ENCODE results near the gene RBM28. TPM values are rescaled to one million over a fixed set of nuclear protein-coding genes. Genes with fewer than 3 reads are reported as not detected.

Gene RBM28
- total RNA-seq, 1 experiment from 2014 or later, result 54.1 TPM

GRCh38 chr7:128322040-128322643 is 21.6 kb downstream of the RBM28 start:
- ChIA-PET CTCF (interaction anchor here (0.6 to 0.7 kb wide), 2 partner anchors 9 to 76 kb away, joined by 3 to 8 read pairs; no protein-coding TSS in a partner anchor), POLR2A (no interaction called here)
- Histone ChIP-seq H3K9me3 (ENCODE audit: control insufficient read depth, insufficient read depth, low read depth, low read length) (no peaks in the 10 kb centered on the region), H3K4me3 (ENCODE audit: low read depth in 2 of 2, low read length in 2 of 2) (no peak overlapping the region), H3K27ac (ENCODE audit: low read length) (no peak overlapping the region), H3K36me3 (ENCODE audit: control insufficient read depth, insufficient read depth, low read length) (peaks cover 41% of the 10 kb centered on the region), H3K27me3 (ENCODE audit: control insufficient read depth, insufficient read depth, low read length) (no peaks in the 10 kb centered on the region), H3K4me1 (ENCODE audit: control insufficient read depth, insufficient read depth, low read length) (no peaks in the 10 kb centered on the region)
- intact Hi-C loops (cut with micrococcal nuclease; ENCODE audit: unreplicated experiment), result no loop called here
- TF ChIP-seq TCF7L2 (IDR thresholded peaks at IDR 0.05; ENCODE audit: low read depth, low read length) (no peak), SIN3A (IDR thresholded peaks at IDR 0.05; ENCODE audit: borderline replicate concordance, insufficient read depth, low read depth, low read length) (no peak), REST (IDR thresholded peaks at IDR 0.05; ENCODE audit: insufficient read depth in 1 of 2, low read depth in 2 of 2, low read length in 1 of 2) (no peak), POLR2AphosphoS5 (IDR thresholded peaks at IDR 0.05; ENCODE audit: low read depth, low read length) (no peak)
- TF ChIP-seq, protein P1, sequence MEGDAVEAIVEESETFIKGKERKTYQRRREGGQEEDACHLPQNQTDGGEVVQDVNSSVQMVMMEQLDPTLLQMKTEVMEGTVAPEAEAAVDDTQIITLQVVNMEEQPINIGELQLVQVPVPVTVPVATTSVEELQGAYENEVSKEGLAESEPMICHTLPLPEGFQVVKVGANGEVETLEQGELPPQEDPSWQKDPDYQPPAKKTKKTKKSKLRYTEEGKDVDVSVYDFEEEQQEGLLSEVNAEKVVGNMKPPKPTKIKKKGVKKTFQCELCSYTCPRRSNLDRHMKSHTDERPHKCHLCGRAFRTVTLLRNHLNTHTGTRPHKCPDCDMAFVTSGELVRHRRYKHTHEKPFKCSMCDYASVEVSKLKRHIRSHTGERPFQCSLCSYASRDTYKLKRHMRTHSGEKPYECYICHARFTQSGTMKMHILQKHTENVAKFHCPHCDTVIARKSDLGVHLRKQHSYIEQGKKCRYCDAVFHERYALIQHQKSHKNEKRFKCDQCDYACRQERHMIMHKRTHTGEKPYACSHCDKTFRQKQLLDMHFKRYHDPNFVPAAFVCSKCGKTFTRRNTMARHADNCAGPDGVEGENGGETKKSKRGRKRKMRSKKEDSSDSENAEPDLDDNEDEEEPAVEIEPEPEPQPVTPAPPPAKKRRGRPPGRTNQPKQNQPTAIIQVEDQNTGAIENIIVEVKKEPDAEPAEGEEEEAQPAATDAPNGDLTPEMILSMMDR (IDR thresholded peaks at IDR 0.05), result peak; percentile 59
- peak; percentile 13 for DNase-seq (ENCODE audit: low read depth, low spot score)
- peak; percentile 76; the same call in 1 of the 2 replicates for ATAC-seq
- in situ Hi-C loops (cut with HindIII; ENCODE audit: low pct_unique_long_range_greater_than_20kb, low sequenced_read_pairs), result no loop called here
- BruUV-seq (replicated peaks), result no TSS peak

GRCh38 chr7:128321044-128321422 is 22.7 kb downstream of the RBM28 start:
- Histone ChIP-seq H3K4me3 (ENCODE audit: low read depth in 2 of 2, low read length in 2 of 2) (no peak overlapping the region), H3K27ac (ENCODE audit: low read length) (no peak overlapping the region), H3K9me3 (ENCODE audit: control insufficient read depth, insufficient read depth, low read depth, low read length) (no peaks in the 10 kb centered on the region), H3K27me3 (ENCODE audit: control insufficient read depth, insufficient read depth, low read length) (no peaks in the 10 kb centered on the region), H3K4me1 (ENCODE audit: control insufficient read depth, insufficient read depth, low read length) (no peaks in the 10 kb centered on the region), H3K36me3 (ENCODE audit: control insufficient read depth, insufficient read depth, low read length) (peaks cover 46% of the 10 kb centered on the region)
- BruUV-seq (replicated peaks), result no TSS peak
- POLR2A ChIA-PET, result no interaction called here
- ATAC-seq, result no peak
- CTCF ChIA-PET, result no interaction called here
- in situ Hi-C loops (cut with HindIII; ENCODE audit: low pct_unique_long_range_greater_than_20kb, low sequenced_read_pairs) (no loop called here), intact Hi-C loops (cut with micrococcal nuclease; ENCODE audit: unreplicated experiment) (no loop called here)
- TF ChIP-seq POLR2AphosphoS5 (IDR thresholded peaks at IDR 0.05; ENCODE audit: low read depth, low read length), result no peak
- no peak for TF ChIP-seq SIN3A (IDR thresholded peaks at IDR 0.05; ENCODE audit: borderline replicate concordance, insufficient read depth, low read depth, low read length)
- TF ChIP-seq, protein P1 (IDR thresholded peaks at IDR 0.05), result no peak
- TF ChIP-seq REST (IDR thresholded peaks at IDR 0.05; ENCODE audit: insufficient read depth in 1 of 2, low read depth in 2 of 2, low read length in 1 of 2), result no peak
- TF ChIP-seq TCF7L2 (IDR thresholded peaks at IDR 0.05; ENCODE audit: low read depth, low read length), result no peak
- DNase-seq (ENCODE audit: low read depth, low spot score), result no peak

Data from Panc1 (cell line).